GM12891 (cell line): ENCODE measurements around the gene COL4A1.

Experiments
- PAX5 ChIP-seq: IDR thresholded peaks from 2 replicates; pipeline ENCODE4 v1.6.1; 2011; ENCODE audit warnings: low read length, moderate library complexity, mild to moderate bottlenecking; ENCODE audit not compliant: insufficient read depth, severe bottlenecking
- POLR2A ChIP-seq: IDR thresholded peaks from 2 replicates; pipeline ENCODE4 v1.6.1; 2011; ENCODE audit warnings: low read depth, low read length, control low read depth
- POLR2AphosphoS5 ChIP-seq: IDR thresholded peaks from 2 replicates; pipeline ENCODE4 v1.6.1; 2011; ENCODE audit warnings: low read depth, low read length, control low read depth
- POU2F2 ChIP-seq: IDR thresholded peaks from 2 replicates; pipeline ENCODE4 v1.6.1; 2011; ENCODE audit warnings: low read depth, mild to moderate bottlenecking, control low read depth, low read length, moderate library complexity
- SPI1 ChIP-seq: IDR thresholded peaks from 2 replicates; pipeline ENCODE4 v1.6.1; 2011; ENCODE audit warnings: low read depth, low read length, control low read depth
- TAF1 ChIP-seq: IDR thresholded peaks from 2 replicates; pipeline ENCODE4 v1.6.1; 2011; ENCODE audit warnings: low read depth, low read length, control low read depth

DNA sequence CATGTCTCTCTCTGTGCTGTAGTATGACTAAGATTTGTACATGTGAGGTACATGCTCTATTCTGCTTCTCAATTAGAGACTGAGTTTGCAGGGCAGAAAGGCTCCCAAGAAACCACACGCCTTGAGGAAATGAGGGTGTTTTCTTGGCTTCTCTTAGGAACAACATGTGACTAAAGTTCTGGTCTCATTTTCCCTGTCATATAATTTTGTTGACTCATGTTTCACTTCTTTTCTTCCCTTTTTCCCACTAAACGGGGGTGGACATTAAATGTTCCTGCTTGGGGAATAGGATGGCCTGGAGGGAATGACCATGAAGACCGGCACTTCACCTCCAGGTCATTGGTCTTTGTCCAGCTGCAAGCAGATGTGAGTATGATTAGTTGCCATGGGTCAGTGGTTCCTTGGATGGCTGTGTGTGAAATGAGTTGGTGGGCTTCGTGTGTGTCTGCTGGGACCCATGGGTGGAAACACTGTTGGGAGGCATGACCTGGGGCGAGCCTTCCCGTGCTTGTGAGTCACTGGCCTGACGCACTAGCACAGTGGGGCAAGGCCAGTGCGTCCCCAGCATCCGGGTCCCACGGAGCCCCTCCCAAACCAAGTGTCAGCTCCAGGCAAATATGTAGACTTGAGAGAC, 56.6 kb downstream of the COL4A1 start:
- TF ChIP-seq TAF1, result no peak
- no peak for TF ChIP-seq POLR2AphosphoS5
- no peak for TF ChIP-seq POLR2A
- TF ChIP-seq POU2F2, result no peak
- no peak for TF ChIP-seq PAX5
- TF ChIP-seq SPI1, result no peak
